HG02870 (cell line): Measurements from ENCODE around the gene WFS1.

ENCODE experiments used
- ATAC-seq: cut with Tn5 transposase; IDR thresholded peaks from one replicate; pipeline ENCODE4 v1.9.1; 2021; ENCODE audit warnings: mild to moderate bottlenecking, moderate library complexity; ENCODE audit not compliant: unreplicated experiment

Gene WFS1

GRCh38 chr4:6322067-6322760 is 52.6 kb downstream of the WFS1 start:
- no peak for ATAC-seq

- no peak for ATAC-seq
Observed at GRCh38 chr4:6322761-6323566, 53.3 kb downstream of the WFS1 start.

- ATAC-seq = no peak
Observed at GRCh38 chr4:6324461-6324998, 54.9 kb downstream of the WFS1 start.

GRCh38 chr4:6324999-6325787 is 55.5 kb downstream of the WFS1 start:
- ATAC-seq = no peak

DNA sequence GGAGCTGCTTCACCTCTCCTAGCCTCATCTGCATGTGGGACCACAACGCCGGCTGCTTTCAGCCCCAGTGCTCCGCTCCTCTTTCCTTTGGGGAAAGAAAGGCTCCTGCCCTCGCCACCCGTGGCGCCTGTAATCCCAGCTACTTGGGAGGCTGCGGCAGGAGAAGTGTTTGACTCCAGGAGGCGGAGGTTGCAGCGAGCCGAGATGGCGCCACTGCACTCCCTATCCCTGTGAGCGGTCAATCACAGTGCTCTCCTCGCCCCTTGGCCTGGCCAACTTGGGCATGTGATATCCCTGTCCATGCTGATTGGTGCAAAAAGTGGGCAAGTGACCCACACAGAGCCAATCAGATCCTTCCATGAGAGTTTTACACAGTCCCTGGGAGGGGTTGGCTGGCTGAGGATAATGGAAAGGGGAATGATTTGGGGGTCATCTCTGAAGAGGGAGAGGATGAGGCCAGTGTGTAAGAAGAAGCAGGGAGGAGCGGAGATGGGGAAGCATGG is 56.2 kb downstream of the WFS1 start:
- no peak for ATAC-seq

DNA sequence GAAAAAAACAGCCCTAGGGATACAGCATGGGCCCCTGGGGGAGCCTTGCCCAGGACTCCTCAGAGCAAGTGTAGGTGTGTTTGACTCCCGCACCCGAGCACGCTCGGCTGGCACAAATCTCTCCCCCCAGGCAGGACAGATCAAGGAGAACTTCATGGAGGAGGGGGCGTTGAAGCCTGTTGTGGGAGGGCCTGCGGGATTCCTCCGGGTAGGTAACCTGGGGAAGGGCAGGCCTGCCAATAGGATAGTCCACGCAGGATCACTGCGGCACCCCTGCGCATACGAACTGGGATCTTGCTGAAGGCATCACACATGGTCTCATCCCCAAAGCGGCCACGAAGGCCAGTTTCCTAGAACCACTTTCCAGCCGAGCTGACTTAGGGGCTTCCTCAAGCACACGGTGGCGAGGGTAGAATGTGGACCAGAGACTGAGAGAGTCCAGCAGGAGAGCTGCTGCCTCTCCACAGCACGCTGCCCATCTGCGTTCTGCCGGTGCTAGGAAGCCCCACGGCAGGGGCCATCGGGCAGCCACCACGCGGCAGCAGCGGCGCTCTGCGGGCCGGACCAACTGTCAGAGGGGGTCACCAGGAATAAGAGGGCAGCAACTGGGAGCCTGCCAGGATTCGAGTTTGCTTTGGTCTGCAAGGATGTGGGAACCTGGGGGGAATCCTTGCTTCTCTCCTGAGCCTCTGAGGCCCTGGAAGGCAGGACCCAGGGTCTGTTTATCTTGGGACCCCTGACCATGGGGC is 56.8 kb downstream of the WFS1 start:
- ATAC-seq = no peak

DNA sequence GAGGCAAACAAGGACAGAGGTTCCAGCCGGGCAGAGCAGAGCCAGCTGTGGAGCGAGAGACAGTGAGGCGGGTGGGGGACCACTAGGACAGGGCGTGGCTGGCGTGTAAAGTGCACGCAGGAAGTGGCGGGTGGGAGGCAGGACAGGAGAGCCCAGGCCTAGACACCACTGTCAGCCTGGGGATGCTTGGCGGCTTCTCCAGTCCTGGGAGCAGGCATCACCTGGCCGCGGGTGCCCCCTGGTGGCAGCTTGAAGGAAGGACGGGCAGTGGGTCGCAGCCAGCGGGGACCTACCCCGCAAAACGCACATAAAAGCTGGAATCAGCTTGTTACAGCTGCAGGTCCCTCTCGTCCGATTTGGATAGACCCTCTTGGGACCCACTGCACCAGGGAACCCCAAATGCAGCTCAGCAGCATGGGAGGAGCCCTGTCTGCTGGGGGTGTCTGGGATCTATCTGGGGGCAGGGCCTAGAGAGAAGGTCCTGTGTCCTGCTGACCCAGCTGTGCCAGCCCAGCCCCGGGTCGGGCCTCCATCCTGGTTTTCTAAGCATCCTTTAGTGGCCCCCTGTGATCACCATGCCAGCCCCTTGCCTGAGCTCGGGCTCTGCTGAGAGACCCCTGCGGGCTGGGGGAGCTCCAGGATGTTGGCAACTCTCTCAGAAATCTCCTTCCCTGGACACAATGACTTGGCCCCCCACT is 57.7 kb downstream of the WFS1 start:
- no peak for ATAC-seq

- ATAC-seq = no peak
Observed at GRCh38 chr4:6328526-6328925, 58.9 kb downstream of the WFS1 start.

DNA sequence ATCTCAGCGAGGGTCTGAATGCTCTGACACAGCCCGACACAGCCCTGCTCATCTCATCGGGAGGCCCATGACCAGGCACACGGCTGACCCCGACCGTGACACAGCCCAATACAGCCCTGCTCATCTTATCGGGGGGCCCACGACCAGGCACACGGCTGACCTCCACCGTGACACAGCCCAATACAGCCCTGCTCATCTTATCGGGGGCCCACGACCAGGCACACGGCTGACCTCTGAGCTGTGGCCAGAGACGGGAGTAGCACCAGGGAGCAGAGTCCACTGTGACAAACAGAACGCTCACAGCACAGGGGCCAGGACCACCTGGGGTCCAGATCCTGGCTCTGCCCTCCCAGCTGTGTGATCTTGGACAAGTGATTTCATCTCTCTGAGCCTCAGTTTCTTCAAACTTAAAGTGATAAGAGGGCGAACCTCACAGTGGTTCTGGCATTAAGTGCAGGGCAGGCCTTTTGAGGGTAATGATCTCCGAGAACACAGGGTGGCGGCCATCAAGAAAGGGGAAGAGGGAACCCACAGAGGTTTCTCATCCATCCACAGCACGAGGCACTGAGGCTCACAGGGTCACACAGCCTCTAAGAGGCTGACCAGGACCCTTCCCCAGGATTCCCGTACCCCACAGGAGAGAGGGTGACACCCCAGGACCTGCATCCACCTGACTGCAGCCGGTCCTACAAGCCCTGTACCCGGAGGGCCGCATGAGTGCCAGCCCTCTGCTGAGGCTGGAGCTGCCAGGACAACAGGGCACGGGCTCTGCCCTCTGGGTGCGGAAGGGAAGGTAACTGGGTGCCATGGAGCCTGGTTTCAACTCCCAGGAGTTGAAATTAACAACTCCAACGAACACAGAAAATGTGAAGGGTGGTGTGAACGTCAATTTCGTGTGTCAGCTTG is 60.1 kb downstream of the WFS1 start:
- ATAC-seq = no peak

DNA sequence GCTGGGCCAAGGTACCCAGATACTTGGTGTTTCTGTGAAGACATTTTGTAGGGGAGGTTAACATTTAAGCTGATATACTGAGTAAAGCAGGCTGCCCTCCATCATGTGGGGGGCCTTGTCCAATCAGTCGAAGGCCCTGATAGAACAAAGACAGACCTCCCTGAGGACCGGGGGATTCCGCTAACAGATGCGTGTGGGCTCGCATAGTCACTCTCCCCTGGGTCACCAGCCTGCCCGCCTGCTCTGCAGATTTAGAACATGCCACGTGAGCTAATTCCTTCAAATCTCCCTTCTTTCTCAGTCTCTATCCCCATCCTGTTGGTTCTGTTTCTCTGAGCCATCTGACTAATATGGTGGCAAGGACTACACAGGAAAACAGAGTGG is 60.7 kb downstream of the WFS1 start:
- ATAC-seq = no peak

DNA sequence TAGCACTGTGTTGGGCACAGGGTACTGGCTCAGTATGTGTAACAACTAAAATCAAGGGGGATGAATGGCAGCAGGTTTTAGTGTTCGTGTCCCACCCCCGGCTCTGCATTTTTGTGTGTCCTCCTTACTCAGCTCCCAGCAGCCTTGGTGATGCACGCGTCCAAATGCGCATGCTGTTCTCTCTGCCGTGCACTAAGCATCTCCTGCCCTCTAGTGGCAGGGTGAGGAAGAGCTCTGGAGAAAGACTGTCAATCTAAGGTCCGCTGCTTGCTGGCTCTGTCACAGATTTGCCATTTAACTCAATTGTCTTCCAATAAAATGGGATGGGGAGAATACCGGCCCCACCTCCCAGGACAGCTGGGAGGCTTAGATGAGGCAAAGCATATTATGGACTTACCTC is 61.4 kb downstream of the WFS1 start:
- no peak for ATAC-seq

GRCh38 chr4:6331468-6331867 is 61.8 kb downstream of the WFS1 start:
- no peak for ATAC-seq

DNA sequence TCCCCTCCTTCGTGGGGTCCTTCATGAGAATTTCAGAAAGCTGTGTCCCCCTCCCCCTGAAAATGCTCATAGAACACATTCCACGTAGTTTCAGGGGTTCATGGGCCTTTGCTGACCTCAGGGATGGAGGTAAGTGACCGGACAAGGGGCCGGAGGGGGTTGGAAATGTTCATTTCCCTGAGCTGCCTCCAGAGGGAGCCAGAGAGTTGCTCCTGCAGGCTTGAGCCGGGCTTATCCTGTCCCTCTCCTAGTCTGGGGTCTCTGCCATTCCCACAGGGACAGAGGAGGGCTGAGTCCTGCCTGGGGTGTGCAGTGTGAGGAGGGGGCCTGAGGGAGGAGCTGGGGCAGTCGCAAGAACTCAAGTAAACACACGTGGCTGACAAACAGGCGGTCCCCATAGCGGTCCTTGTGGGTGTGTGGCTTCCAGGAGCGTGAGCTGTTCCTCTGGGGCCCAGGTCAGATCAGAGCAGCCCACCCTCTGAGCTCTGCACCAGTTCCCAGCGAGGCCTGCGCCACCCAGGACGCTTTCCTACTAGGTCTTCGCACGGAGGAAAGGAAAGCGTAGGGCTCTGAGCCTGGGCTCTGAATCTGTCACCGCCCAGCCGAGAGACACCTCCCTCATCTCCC is 62.5 kb downstream of the WFS1 start:
- no peak for ATAC-seq

DNA sequence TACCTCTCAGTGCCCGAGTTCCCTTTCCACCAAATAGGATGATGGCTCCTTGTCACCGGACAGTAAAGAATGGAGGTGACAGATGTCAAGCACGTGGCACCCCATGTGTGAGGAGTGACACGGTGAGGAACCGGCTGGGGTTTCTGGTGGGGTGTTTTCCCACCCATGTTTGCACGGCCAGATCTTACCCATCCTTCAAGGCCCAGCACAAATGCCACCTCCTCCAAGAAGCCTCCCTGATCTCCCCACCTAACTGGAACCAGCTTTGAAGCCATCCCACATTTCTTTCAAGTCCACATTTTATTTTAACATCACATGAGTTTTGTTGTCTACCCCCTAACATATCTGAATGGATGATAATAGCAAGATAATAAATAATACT is 63.0 kb downstream of the WFS1 start:
- ATAC-seq = no peak

GRCh38 chr4:6333301-6334202 is 63.9 kb downstream of the WFS1 start:
- ATAC-seq = no peak

DNA sequence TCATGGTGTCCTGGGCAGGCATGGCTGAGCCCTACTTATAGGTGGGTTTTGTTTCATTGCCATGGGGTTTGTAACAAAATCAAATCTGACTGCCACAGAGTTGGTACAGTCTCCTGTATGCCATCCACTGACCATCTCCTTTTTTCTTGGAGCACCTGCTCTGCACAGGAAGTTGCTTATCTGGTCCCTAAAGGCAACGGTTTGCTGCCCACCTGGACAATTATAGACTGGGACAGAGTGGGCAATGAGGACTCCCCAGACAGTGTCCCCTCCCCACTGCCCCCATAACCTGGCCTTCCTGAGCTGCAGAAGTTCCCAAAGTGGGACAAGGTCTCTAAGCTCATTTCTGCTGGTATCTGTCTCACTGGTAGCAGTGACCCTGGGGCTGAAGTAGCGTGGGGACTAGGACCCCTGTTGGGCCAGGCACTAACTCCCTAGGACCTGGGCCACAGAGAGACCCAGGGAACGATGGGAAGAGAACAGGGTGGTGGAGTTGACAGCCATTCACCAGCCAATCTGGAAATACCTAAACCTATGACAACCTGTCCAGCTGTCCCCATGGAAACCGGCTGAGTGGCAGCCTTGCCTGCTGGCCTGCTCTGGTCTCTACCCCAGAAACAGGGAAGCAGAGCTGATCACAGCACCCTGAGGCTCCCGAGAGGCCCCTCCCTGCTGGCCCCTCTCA is 64.7 kb downstream of the WFS1 start:
- no peak for ATAC-seq

DNA sequence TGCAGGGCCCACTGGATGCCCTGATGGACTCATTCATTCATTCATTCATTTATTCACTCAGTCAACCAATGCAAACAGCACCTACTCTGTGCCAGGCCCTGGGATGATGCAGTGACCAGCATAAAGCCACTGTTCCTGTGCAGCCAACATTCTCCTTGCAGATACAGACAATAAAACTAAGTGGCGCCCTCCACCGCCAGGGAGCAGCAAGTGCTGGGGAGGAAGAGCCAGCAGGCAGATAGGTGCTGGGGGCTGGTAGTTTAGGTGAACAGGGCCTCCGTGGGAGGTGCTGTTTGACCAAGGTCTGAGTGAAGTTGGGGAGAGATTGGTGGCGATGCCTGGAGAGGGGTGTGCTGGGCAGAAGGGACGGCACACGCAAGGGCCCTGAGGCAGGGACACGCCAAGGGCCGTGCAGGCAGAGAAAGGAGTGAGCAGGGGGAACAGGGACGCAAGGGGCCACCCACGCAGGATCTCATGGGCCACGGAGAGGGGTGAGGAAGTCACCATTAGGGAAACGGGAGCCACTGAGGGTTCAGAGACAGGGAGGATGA is 65.5 kb downstream of the WFS1 start:
- ATAC-seq = no peak
